CD14-positive monocyte (primary cell): ENCODE results near the gene AGK. TPM values are rescaled to one million over a fixed set of nuclear protein-coding genes. Genes with fewer than 3 reads are reported as not detected.

Experiments used
- DNase-seq, 3 donors: peaks; one replicate each; pipeline ENCODE4 v3.0.0-alpha.2; 2011 to 2022
- H2AFZ ChIP-seq: 2 replicates; pipeline ENCODE4 v1.6.0; 2012; ENCODE audit warnings: mild to moderate bottlenecking, low read depth, low read length, inconsistent platforms; ENCODE audit not compliant: insufficient read depth, poor library complexity, severe bottlenecking
- H3K27ac ChIP-seq, 2 donors: 1 replicate in 1 of 2; 2 replicates in 1 of 2; pipeline ENCODE4 v1.5.1; 2012 to 2013; ENCODE audit warnings: low read length in 2 of 2, control low read depth in 1 of 2, inconsistent platforms in 1 of 2, low read depth in 1 of 2, mild to moderate bottlenecking in 1 of 2
- H3K27me3 ChIP-seq, 2 donors: one replicate each; pipeline versions ENCODE4 v1.6.0 to v1.6.1; 2011 to 2013; ENCODE audit warnings: low read length in 2 of 2; ENCODE audit not compliant: control insufficient read depth in 2 of 2, insufficient read depth in 2 of 2
- H3K36me3 ChIP-seq, 2 donors: replicated peaks in 1 of 2; 1 replicate in 1 of 2; 2 replicates in 1 of 2; pipeline versions ENCODE4 v1.5.1 to v1.6.1; 2012 to 2013; ENCODE audit warnings: low read length in 2 of 2, control low read depth in 1 of 2, inconsistent platforms in 1 of 2, mild to moderate bottlenecking in 1 of 2; ENCODE audit not compliant: insufficient read depth in 2 of 2, control insufficient read depth in 1 of 2
- H3K4me1 ChIP-seq, 2 donors: 1 replicate in 1 of 2; 2 replicates in 1 of 2; pipeline versions ENCODE4 v1.5.1 to v1.6.1; 2012 to 2013; ENCODE audit warnings: low read length in 2 of 2, control low read depth in 1 of 2, inconsistent platforms in 1 of 2, mild to moderate bottlenecking in 1 of 2, moderate library complexity in 1 of 2; ENCODE audit not compliant: insufficient read depth in 2 of 2, control insufficient read depth in 1 of 2
- H3K4me2 ChIP-seq: replicated peaks from 2 replicates; pipeline ENCODE3; 2012; ENCODE audit warnings: low read length, moderate library complexity, mild to moderate bottlenecking; ENCODE audit not compliant: poor library complexity, severe bottlenecking; ENCODE audit errors: extremely low read depth
- H3K4me3 ChIP-seq, 3 experiments: fragments of 200-600 bp in 1 of 3; sonication (generic) in 1 of 3; replicated peaks in 1 of 3; 1 replicate in 2 of 3; 2 replicates in 1 of 3; pipeline ENCODE4 v1.5.1; 2011 to 2013; ENCODE audit warnings: low read length in 3 of 3, mild to moderate bottlenecking in 3 of 3, control low read depth in 2 of 3, low read depth in 2 of 3, inconsistent platforms in 1 of 3, moderate library complexity in 1 of 3
- H3K79me2 ChIP-seq: 2 replicates; pipeline ENCODE4 v1.6.0; 2012; ENCODE audit warnings: mild to moderate bottlenecking, control low read depth, inconsistent platforms, low read length, moderate library complexity; ENCODE audit not compliant: insufficient read depth
- H3K9ac ChIP-seq: 2 replicates; pipeline ENCODE4 v1.6.0; 2017; ENCODE audit warnings: low read length, mild to moderate bottlenecking; ENCODE audit not compliant: insufficient read depth, poor library complexity, severe bottlenecking
- H3K9me3 ChIP-seq, 2 donors: replicated peaks in 1 of 2; 1 replicate in 1 of 2; 2 replicates in 1 of 2; pipeline versions ENCODE4 v1.5.1 to v1.6.1; 2012 to 2013; ENCODE audit warnings: low read length in 2 of 2, control low read depth in 1 of 2; ENCODE audit not compliant: control insufficient read depth in 1 of 2, insufficient read depth in 1 of 2
- H4K20me1 ChIP-seq: 2 replicates; pipeline ENCODE4 v1.6.0; 2012; ENCODE audit warnings: mild to moderate bottlenecking, low read length, control low read depth, moderate library complexity; ENCODE audit not compliant: insufficient read depth
- H3K27ac Mint-ChIP-seq, 7 donors: one replicate each; pipeline ENCODE4 v1.8.0; 2020; ENCODE audit warnings: mild to moderate bottlenecking in 7 of 7, mixed read lengths in 7 of 7, moderate library complexity in 6 of 7, inconsistent platforms in 2 of 7
- H3K27me3 Mint-ChIP-seq, 3 donors: one replicate each; pipeline ENCODE4 v1.8.0; 2021 to 2022; ENCODE audit warnings: low read depth in 3 of 3, mild to moderate bottlenecking in 3 of 3, mixed read lengths in 3 of 3, moderate library complexity in 3 of 3, inconsistent platforms in 1 of 3
- H3K36me3 Mint-ChIP-seq, 2 donors: one replicate each; pipeline ENCODE4 v1.8.0; 2020; ENCODE audit warnings: mixed read lengths in 2 of 2, inconsistent platforms in 1 of 2, mild to moderate bottlenecking in 1 of 2
- H3K4me1 Mint-ChIP-seq: one replicate; pipeline ENCODE4 v1.8.0; 2020; ENCODE audit warnings: mild to moderate bottlenecking, mixed read lengths
- H3K4me3 Mint-ChIP-seq, 2 donors: one replicate each; pipeline ENCODE4 v1.8.0; 2020; ENCODE audit warnings: mild to moderate bottlenecking in 2 of 2, mixed read lengths in 2 of 2, moderate library complexity in 1 of 2
- H3K9me3 Mint-ChIP-seq, 7 donors: one replicate each; pipeline ENCODE4 v1.8.0; 2020 to 2022; ENCODE audit warnings: mixed read lengths in 7 of 7, mild to moderate bottlenecking in 6 of 7, moderate library complexity in 6 of 7, inconsistent platforms in 2 of 7
- CTCF ChIP-seq: fragments of 200-600 bp; IDR thresholded peaks from one replicate; pipeline ENCODE4 v1.8.0; 2022; ENCODE audit warnings: antibody characterized with exemption, mild to moderate bottlenecking
- WGBS: methylation state at CpG from one replicate; pipeline ENCODE4 v1.1.5; 2013; ENCODE audit warnings: missing lambda C conversion rate; ENCODE audit not compliant: insufficient coverage; 5-methylcytosine and 5-hydroxymethylcytosine counted together
- intact Hi-C, 2 donors: fragments of 100-400 bp; cut with micrococcal nuclease; formaldehyde crosslinking; loops; one replicate each; pipeline versions ENCODE4 v1.15.0 to v1.15.1; 2023
- polyA plus RNA-seq, 3 donors: library from polyadenylated mRNA; depleted of rRNA in 1 of 3; unstranded in 2 of 3; stranded (reverse) in 1 of 3; fragments of 300-500 nt in 2 of 3; fragments of >200 nt in 1 of 3; fragmentation: Illumina TruSeq in 2 of 3; gene quantifications; 1 replicate in 2 of 3; 2 replicates in 1 of 3; pipeline ENCODE4 v1.2.3, GENCODE V29; 2012 to 2021

AGK gene
- polyA plus RNA-seq, 3 donors: 10.0 to 11.0 (median 11.0) TPM

GRCh38 chr7:141640239-141640840, 89.1 kb downstream of the AGK start:
- 100% methylated on average over 1 of the region's 2 CpGs for WGBS
- Histone ChIP-seq H3K4me3 (no peak overlapping the region), H3K27ac (no peak overlapping the region), H3K27me3 (no peaks in the 10 kb centered on the region), H4K20me1 (no peaks in the 10 kb centered on the region), H3K4me1 (no peaks in the 10 kb centered on the region), H3K9me3 (no peaks in the 10 kb centered on the region), H3K79me2 (no peaks in the 10 kb centered on the region), H2AFZ (no peak overlapping the region), H3K36me3 (peaks cover 23 to 43% of the 10 kb centered on the region in 2 donors), H3K9ac (no peak overlapping the region), H3K4me2 (no peak overlapping the region)
- Mint-ChIP-seq H3K27me3 (peaks cover 0 to 4% (median 1%) of the 10 kb centered on the region in 3 donors), H3K4me1 (no peaks in the 10 kb centered on the region), H3K36me3 (peaks cover 29 to 39% of the 10 kb centered on the region in 2 donors), H3K27ac (peak overlapping the region in 1 of 7 donors; percentile 17), H3K9me3 (no peaks in the 10 kb centered on the region), H3K4me3 (no peak overlapping the region)
- no peak for TF ChIP-seq CTCF
- no peak for DNase-seq
- intact Hi-C loops: no loop called here

GRCh38 chr7:141641876-141642275, 90.7 kb downstream of the AGK start:
- WGBS: no CpG with 5 or more reads among the region's 3 CpGs
- H3K4me3 ChIP-seq: no peak overlapping the region
- H3K36me3 ChIP-seq: peaks cover 26 to 49% of the 10 kb centered on the region in 2 donors
- Mint-ChIP-seq H3K4me1 (no peaks in the 10 kb centered on the region), H3K9me3 (no peaks in the 10 kb centered on the region), H3K27me3 (peaks cover 0 to 4% (median 1%) of the 10 kb centered on the region in 3 donors), H3K36me3 (peaks cover 28 to 46% of the 10 kb centered on the region in 2 donors), H3K27ac (peak overlapping the region in 1 of 7 donors; percentile 18), H3K4me3 (no peak overlapping the region)
- no peak for TF ChIP-seq CTCF
- no peaks in the 10 kb centered on the region for H3K27me3 ChIP-seq
- no peaks in the 10 kb centered on the region for H3K9me3 ChIP-seq
- no peak overlapping the region for H2AFZ ChIP-seq
- no peak overlapping the region for H3K4me2 ChIP-seq
- H3K4me1 ChIP-seq: no peaks in the 10 kb centered on the region
- no peaks in the 10 kb centered on the region for H3K79me2 ChIP-seq
- intact Hi-C loops: no loop called here
- no peaks in the 10 kb centered on the region for H4K20me1 ChIP-seq
- no peak for DNase-seq
- no peak overlapping the region for H3K27ac ChIP-seq
- no peak overlapping the region for H3K9ac ChIP-seq
